ENCODE data around the gene ADAMTS14.

Gene ADAMTS14

DNA sequence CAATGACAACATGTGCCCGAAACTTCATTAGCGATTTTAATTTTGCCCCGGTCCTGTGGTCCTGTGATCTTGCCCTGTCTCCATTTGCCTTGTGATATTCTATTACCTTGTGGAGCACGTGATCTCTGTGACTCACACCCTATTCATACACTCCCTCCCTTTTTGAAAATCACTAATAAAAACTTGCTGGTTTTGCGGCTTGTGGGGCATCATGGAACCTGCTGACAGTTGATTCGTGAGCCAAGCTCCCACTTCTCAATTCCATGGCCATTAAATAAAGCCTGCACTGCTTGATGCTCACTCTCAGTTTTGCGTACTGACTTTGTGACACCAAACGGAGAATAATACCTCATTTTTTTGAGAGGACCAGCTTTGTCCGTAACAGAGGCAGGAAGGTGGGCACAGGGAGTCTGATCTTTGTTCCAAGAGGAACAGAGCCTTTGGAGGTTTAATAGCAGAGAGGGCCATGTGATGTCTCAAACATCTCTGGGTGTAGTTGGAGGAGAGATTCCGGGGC lies 3.8 kb upstream of the ADAMTS14 start:
- no peaks in the 10 kb centered on the region for H3K36me3 ChIP-seq (ENCODE audit: insufficient read depth, insufficient read length, low read length)
- no peak overlapping the region for H3K4me3 ChIP-seq (ENCODE audit: insufficient read length, low read depth)
- peaks cover 16% of the 10 kb centered on the region; the same call in 1 of the 2 replicates for H3K9me3 ChIP-seq (ENCODE audit: insufficient read depth, low read length)
- TF ChIP-seq ZNF274 (IDR thresholded peaks at IDR 0.05; ENCODE audit: low read depth, low read length) (no peak), YY1 (IDR thresholded peaks at IDR 0.05; ENCODE audit: insufficient read depth, insufficient read length) (no peak), SUZ12 (IDR thresholded peaks at IDR 0.05; ENCODE audit: extremely low read depth, insufficient read depth, insufficient read length) (no peak)
- H3K4me1 ChIP-seq (ENCODE audit: insufficient read depth, insufficient read length), result peaks cover 3% of the 10 kb centered on the region
- no peak for DNase-seq (ENCODE audit: low read depth, low spot score)
- H3K27me3 ChIP-seq (ENCODE audit: insufficient read depth, insufficient read length), result peaks cover 18% of the 10 kb centered on the region
- H3K9ac ChIP-seq (ENCODE audit: insufficient read length, low read depth), result no peak overlapping the region

DNA sequence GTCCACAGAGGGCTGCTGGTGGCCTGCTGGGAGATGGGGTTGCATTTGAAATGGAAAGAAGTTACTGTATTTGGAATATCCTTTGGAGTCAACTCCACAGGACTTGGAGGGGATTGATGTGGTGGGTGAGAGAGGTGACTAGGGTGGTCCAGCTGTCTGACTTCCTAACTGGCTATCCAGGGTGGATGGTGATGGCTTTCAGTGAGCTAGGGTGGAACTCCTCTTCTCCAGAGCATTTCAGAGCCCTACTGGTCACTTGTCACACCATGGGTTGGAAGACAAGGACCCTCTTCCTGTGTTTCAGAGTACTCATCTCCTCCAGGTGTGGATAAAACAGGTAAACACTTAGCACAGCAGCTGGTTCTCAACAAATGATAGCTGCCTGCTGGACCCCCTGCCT lies 3.3 kb upstream of the ADAMTS14 start:
- no peak for DNase-seq (ENCODE audit: low read depth, low spot score)
- TF ChIP-seq ZNF274 (IDR thresholded peaks at IDR 0.05; ENCODE audit: low read depth, low read length), result no peak
- TF ChIP-seq SUZ12 (IDR thresholded peaks at IDR 0.05; ENCODE audit: extremely low read depth, insufficient read depth, insufficient read length), result no peak
- H3K27me3 ChIP-seq (ENCODE audit: insufficient read depth, insufficient read length), result peaks cover 19% of the 10 kb centered on the region
- no peak overlapping the region for H3K9ac ChIP-seq (ENCODE audit: insufficient read length, low read depth)
- H3K9me3 ChIP-seq (ENCODE audit: insufficient read depth, low read length), result peaks cover 16% of the 10 kb centered on the region; the same call in 1 of the 2 replicates
- H3K4me1 ChIP-seq (ENCODE audit: insufficient read depth, insufficient read length), result peaks cover 3% of the 10 kb centered on the region
- H3K36me3 ChIP-seq (ENCODE audit: insufficient read depth, insufficient read length, low read length), result no peaks in the 10 kb centered on the region
- no peak overlapping the region for H3K4me3 ChIP-seq (ENCODE audit: insufficient read length, low read depth)

DNA sequence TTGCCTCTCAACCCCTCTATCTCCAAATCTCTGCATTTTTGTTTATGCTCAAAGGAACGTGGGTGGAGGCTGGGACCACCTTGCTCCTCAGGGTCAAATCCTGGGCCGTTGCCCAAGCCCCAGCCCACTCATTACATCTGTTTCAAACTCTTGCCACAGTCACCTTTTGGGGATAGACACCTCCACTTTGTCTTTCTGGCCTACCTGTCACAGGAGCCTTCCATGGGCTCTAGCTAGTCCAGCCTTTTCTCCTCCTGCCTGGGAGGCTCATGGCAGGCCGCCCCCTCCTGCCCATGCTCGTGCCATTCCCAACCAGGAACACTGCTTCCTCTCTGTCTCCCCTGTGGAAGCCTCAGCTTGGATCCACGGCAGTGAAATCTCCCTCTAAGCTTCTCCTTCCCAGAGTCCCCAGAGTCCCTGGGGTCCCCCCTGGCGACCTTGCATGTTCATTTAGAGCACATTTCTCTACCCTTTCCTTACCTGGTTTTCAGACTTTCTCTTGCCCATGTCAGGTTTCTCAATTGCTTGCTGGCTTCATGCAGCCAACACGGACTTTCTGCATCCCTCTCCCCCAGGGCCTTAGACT lies 2.5 kb upstream of the ADAMTS14 start:
- peaks cover 19% of the 10 kb centered on the region for H3K27me3 ChIP-seq (ENCODE audit: insufficient read depth, insufficient read length)
- no peak overlapping the region for H3K4me3 ChIP-seq (ENCODE audit: insufficient read length, low read depth)
- TF ChIP-seq SUZ12 (IDR thresholded peaks at IDR 0.05; ENCODE audit: extremely low read depth, insufficient read depth, insufficient read length) (no peak), ZNF274 (IDR thresholded peaks at IDR 0.05; ENCODE audit: low read depth, low read length) (no peak), YY1 (IDR thresholded peaks at IDR 0.05; ENCODE audit: insufficient read depth, insufficient read length) (no peak)
- peaks cover 16% of the 10 kb centered on the region; the same call in 1 of the 2 replicates for H3K9me3 ChIP-seq (ENCODE audit: insufficient read depth, low read length)
- no peak for DNase-seq (ENCODE audit: low read depth, low spot score)
- H3K36me3 ChIP-seq (ENCODE audit: insufficient read depth, insufficient read length, low read length), result peaks cover 5% of the 10 kb centered on the region
- no peak overlapping the region for H3K9ac ChIP-seq (ENCODE audit: insufficient read length, low read depth)
- peaks cover 3% of the 10 kb centered on the region for H3K4me1 ChIP-seq (ENCODE audit: insufficient read depth, insufficient read length)

DNA sequence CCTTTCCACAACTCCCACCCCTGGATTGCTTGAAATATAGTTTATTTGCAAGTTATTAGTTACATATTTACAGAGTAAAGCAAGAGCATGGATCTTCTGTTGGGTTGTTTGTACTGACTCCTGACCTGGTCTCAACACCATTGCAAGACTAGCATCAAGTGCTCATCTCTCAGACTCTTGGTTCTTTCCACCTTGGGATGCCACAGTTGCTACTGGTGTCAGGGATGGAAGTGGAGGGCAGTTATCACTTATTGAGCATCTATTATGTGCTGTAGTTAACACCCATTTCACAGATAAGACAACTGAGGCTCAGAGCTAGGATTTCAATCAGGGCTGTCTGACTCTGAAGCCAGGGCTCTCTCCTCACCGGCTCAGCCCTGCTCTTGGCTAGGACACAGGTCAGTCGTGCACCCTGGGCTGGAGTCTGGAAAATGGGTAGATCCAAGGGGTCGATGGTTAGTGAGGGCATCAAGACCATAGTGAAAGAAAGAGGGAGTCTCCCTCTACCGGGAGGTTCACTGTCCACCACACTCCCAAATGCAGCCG lies 614 bp upstream of the ADAMTS14 start:
- DNase-seq (ENCODE audit: low read depth, low spot score), result no peak
- Histone ChIP-seq H3K9me3 (ENCODE audit: insufficient read depth, low read length) (peaks cover 16% of the 10 kb centered on the region; the same call in 1 of the 2 replicates), H3K4me3 (ENCODE audit: insufficient read length, low read depth) (peak overlapping the region; percentile 42), H3K27me3 (ENCODE audit: insufficient read depth, insufficient read length) (peaks cover 19% of the 10 kb centered on the region), H3K36me3 (ENCODE audit: insufficient read depth, insufficient read length, low read length) (peaks cover 6% of the 10 kb centered on the region), H3K9ac (ENCODE audit: insufficient read length, low read depth) (no peak overlapping the region), H3K4me1 (ENCODE audit: insufficient read depth, insufficient read length) (peaks cover 5% of the 10 kb centered on the region)
- TF ChIP-seq YY1 (IDR thresholded peaks at IDR 0.05; ENCODE audit: insufficient read depth, insufficient read length) (no peak), ZNF274 (IDR thresholded peaks at IDR 0.05; ENCODE audit: low read depth, low read length) (no peak), SUZ12 (IDR thresholded peaks at IDR 0.05; ENCODE audit: extremely low read depth, insufficient read depth, insufficient read length) (no peak)

DNA sequence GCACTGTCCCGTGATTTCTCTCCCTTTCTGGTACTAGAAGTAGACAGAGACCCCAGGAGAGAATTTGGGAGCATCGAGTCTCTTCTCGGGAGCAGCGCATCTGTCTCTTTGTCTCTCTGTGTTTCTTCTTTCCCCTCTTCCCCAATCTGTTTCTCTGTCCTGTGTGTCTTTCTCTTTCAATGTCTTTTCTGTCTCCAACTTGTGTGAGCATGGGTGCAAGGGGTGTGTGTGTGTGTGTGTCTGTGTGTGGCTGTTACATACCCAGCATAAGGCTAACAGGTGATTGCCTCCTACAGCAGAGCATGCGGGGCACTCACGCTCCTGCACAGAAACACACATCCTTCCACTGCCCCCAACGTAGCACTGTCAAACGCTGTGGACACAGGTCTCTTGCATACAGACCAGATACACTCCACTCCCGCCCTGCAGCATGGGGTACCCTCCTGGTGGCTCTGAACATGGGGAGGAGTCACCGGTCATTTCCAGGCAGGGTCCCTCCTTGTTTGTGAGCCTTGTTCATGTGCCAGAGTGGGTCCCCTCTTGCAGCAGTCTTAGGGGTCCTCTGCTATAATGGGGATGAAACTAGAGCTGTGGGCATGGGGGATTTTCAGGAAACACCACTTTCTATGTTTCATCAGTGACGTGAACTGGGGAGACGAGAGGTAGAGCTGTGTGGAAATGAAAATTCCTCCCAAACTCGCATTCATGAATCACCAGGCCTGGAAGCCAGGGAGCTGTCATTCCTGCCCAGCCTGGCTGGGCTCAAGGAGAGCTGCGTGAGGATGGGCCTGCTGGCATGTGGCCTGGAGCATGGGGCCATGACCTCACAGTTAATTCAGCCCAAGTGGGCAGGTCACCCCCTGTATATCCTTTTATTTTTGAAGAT lies 980 bp downstream of the ADAMTS14 start:
- TF ChIP-seq ZNF274 (IDR thresholded peaks at IDR 0.05; ENCODE audit: low read depth, low read length), result no peak
- TF ChIP-seq YY1 (IDR thresholded peaks at IDR 0.05; ENCODE audit: insufficient read depth, insufficient read length), result no peak
- peak overlapping the region; percentile 49 for H3K4me3 ChIP-seq (ENCODE audit: insufficient read length, low read depth)
- H3K36me3 ChIP-seq (ENCODE audit: insufficient read depth, insufficient read length, low read length), result peaks cover 6% of the 10 kb centered on the region
- peaks cover 19% of the 10 kb centered on the region for H3K27me3 ChIP-seq (ENCODE audit: insufficient read depth, insufficient read length)
- peaks cover 5% of the 10 kb centered on the region for H3K4me1 ChIP-seq (ENCODE audit: insufficient read depth, insufficient read length)
- 0 out of 2 replicates have a peak, but pooled peaks cover 11% of the 10 kb centered on the region for H3K9me3 ChIP-seq (ENCODE audit: insufficient read depth, low read length)
- no peak for DNase-seq (ENCODE audit: low read depth, low spot score)
- peak overlapping the region; percentile 61 for H3K9ac ChIP-seq (ENCODE audit: insufficient read length, low read depth)

DNA sequence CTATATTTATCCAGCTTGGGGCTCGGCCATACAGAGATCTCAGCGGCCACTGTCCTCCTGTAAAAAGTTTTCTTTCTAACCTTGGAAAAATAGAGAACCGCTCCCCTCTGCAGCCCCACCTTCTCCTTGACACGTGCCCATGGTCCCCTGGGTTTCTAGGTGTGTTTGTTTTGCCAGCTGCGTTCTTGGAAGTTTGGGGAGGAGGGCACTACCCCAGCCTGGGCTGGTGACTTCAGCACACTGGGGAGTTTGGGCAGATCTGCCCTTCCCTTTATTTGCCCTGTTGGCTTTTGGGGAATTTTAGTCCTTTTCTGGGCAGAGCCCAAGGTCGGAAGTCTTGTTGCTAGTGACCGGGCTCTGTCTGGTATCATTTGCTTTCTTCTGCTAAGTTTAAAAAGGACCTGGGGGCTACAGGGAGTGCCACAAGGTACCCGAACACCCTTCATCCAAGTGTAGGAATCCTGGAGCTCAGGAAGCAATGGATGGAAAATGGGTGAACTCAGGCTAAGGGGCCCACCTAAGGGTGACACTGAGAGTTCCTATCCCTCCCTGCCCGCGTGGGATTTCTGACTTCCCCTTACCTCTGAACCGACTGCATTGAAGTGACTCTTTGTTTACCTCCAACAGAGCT lies 1.7 kb downstream of the ADAMTS14 start:
- Histone ChIP-seq H3K9ac (ENCODE audit: insufficient read length, low read depth) (no peak overlapping the region), H3K36me3 (ENCODE audit: insufficient read depth, insufficient read length, low read length) (peaks cover 6% of the 10 kb centered on the region), H3K27me3 (ENCODE audit: insufficient read depth, insufficient read length) (peaks cover 19% of the 10 kb centered on the region), H3K9me3 (ENCODE audit: insufficient read depth, low read length) (0 out of 2 replicates have a peak, but pooled peaks cover 4% of the 10 kb centered on the region), H3K4me1 (ENCODE audit: insufficient read depth, insufficient read length) (peaks cover 5% of the 10 kb centered on the region), H3K4me3 (ENCODE audit: insufficient read length, low read depth) (no peak overlapping the region)
- no peak for DNase-seq (ENCODE audit: low read depth, low spot score)
- TF ChIP-seq SUZ12 (IDR thresholded peaks at IDR 0.05; ENCODE audit: extremely low read depth, insufficient read depth, insufficient read length), result no peak
- TF ChIP-seq YY1 (IDR thresholded peaks at IDR 0.05; ENCODE audit: insufficient read depth, insufficient read length), result no peak
- TF ChIP-seq ZNF274 (IDR thresholded peaks at IDR 0.05; ENCODE audit: low read depth, low read length), result no peak

All from NT2/D1 (cell line).